ENCODE measurements around the gene KLK1.

KLK1 gene

DNA sequence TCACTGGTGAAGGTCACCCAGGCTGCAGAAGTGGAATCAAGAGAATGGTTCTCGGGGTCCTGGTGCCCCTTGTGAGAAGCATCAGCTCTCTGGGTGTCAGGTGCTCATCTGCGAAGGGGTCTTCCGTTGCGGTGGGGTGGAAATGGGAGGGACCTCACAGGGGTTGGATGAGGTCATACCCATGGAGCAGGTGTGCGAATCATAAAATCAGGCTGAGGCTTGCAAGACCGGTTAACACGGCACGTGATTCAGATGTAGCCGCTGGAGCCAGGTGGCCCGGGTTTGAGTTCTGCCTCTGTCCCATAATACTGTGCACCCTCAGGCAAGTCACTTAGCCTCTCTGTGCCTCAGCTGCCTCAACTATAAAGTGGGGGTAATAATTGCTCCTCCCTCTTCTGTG lies 13.7 kb upstream of the KLK1 start:
- H3K4me3 ChIP-seq (ENCODE audit: insufficient read depth, low read depth, low read length, poor library complexity, severe bottlenecking), result no peak overlapping the region
- no peaks in the 10 kb centered on the region for H3K9me3 ChIP-seq (ENCODE audit: control insufficient read depth, low read length)
- peaks cover 4% of the 10 kb centered on the region for H3K27me3 ChIP-seq (replicated peaks; ENCODE audit: control insufficient read depth, insufficient read depth, low read length, poor library complexity, severe bottlenecking)
- no peak for DNase-seq
- H3K27ac ChIP-seq (ENCODE audit: insufficient read depth, low read length, poor library complexity, severe bottlenecking), result no peak overlapping the region
- peaks cover 4% of the 10 kb centered on the region for H3K4me1 ChIP-seq (ENCODE audit: control insufficient read depth, insufficient read depth, low read length, poor library complexity, severe bottlenecking)
- H3K36me3 ChIP-seq (ENCODE audit: control insufficient read depth, insufficient read depth, low read length), result no peaks in the 10 kb centered on the region

DNA sequence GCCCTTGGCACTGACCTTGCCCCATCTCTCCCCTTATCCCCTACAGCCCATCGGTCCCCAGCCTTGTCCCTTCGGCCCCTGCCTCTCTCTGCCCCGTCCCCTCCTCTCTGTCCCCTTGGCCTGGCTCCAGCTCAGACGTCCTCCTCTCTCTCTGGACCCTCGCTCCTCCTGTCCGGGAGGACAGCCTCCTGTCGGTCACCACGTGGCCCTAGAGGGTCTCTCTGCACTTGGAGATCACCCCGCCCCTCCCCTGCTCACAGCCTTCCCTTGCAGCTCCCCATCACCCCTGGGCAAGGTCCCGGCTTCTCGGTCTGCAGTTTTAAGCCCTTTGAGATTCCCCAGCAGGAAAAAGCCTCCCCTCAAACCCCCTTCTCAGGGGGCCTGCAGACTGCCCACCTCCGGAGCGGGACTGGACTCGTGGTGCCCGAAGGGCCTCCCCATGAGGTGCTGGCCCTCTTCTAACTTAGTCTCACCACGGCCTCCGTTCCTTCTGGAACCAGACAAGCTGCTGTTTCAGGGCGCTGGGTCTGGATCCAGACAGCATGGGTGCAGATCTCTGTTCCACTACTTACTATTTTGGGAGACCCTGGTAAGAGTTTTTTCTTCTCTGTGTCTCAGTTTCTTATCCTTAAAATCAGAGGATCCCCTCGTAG lies 13.1 kb upstream of the KLK1 start:
- Histone ChIP-seq H3K9me3 (ENCODE audit: control insufficient read depth, low read length) (no peaks in the 10 kb centered on the region), H3K4me1 (ENCODE audit: control insufficient read depth, insufficient read depth, low read length, poor library complexity, severe bottlenecking) (peaks cover 4% of the 10 kb centered on the region), H3K36me3 (ENCODE audit: control insufficient read depth, insufficient read depth, low read length) (no peaks in the 10 kb centered on the region), H3K27ac (ENCODE audit: insufficient read depth, low read length, poor library complexity, severe bottlenecking) (no peak overlapping the region), H3K27me3 (replicated peaks; ENCODE audit: control insufficient read depth, insufficient read depth, low read length, poor library complexity, severe bottlenecking) (peaks cover 4% of the 10 kb centered on the region), H3K4me3 (ENCODE audit: insufficient read depth, low read depth, low read length, poor library complexity, severe bottlenecking) (no peak overlapping the region)
- no peak for DNase-seq

DNA sequence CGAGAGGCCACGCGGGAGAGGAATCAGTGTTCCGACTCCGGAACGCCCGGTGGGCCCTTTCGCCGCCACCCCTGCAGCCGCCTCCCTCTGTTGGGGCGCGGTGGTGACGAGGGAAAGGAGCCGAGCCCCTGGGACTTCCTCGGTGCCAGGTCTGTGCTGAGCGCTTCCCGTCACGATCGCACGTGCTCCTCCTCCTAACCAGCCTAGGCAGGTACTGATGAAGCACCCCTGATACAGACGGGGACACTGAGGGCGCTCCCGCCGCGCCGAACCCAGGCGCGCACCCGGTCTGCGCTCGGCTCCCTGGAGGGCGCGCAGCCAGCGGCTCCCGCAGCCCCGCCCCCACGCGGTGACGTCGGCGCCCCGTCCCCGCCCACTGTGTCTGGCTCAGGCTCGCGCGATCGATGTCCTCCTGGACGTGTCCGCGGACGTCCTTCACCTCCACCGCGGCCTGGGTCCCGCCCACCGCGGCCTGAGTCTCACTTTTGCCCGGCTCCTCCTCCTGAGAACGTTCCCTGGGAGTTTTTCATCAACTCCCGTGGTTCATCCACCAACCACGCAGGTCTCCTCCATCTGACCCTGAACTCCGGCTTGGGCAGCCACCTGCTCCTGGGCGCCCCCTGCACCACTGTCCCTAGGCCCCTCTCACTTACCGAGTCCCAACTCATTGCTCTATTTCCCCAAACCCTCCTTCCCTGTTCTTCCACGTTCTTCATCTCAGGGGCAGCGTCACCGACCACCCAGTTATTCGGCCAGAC lies 12.4 kb upstream of the KLK1 start:
- Histone ChIP-seq H3K4me3 (ENCODE audit: insufficient read depth, low read depth, low read length, poor library complexity, severe bottlenecking) (peak overlapping the region; percentile 52), H3K9me3 (ENCODE audit: control insufficient read depth, low read length) (no peaks in the 10 kb centered on the region), H3K4me1 (ENCODE audit: control insufficient read depth, insufficient read depth, low read length, poor library complexity, severe bottlenecking) (peaks cover 4% of the 10 kb centered on the region), H3K27me3 (replicated peaks; ENCODE audit: control insufficient read depth, insufficient read depth, low read length, poor library complexity, severe bottlenecking) (peaks cover 4% of the 10 kb centered on the region), H3K36me3 (ENCODE audit: control insufficient read depth, insufficient read depth, low read length) (no peaks in the 10 kb centered on the region), H3K27ac (ENCODE audit: insufficient read depth, low read length, poor library complexity, severe bottlenecking) (no peak overlapping the region)
- DNase-seq, result peak; percentile 23 to 36 (median 28)

DNA sequence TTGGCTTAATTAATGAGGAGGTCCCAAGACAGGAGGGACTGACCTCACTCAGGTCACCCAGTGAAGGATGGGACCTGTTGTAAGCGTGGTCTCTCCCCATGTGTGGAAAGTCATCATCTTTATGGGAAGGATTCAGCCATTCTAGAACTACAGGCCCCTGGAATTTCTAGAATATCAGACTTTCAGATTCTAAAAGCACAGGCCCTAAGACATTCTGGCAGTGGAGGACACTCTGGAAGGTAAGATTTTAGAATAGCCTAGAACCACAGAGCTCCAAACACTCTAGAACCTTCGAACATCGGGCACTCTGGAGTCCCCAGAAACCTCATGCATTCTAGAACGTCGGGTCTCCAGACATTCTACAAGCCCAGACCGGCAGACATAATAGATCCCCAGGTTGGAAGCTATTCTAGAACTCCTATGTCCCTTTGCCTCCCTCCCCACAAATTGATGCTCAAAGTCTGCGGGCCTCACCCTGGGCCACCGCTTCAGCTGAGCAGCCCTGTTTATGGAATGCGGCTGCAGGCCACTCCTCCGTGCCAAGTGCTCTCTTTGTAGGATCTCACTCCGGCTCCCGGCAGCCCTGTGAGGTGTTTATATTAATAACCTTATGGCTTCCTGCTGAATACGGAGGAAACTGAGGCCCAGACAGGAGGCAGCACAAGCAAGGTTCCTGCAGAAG lies 11.7 kb upstream of the KLK1 start:
- Histone ChIP-seq H3K36me3 (ENCODE audit: control insufficient read depth, insufficient read depth, low read length) (no peaks in the 10 kb centered on the region), H3K4me3 (ENCODE audit: insufficient read depth, low read depth, low read length, poor library complexity, severe bottlenecking) (peak overlapping the region; percentile 52), H3K27me3 (replicated peaks; ENCODE audit: control insufficient read depth, insufficient read depth, low read length, poor library complexity, severe bottlenecking) (peaks cover 4% of the 10 kb centered on the region), H3K27ac (ENCODE audit: insufficient read depth, low read length, poor library complexity, severe bottlenecking) (no peak overlapping the region), H3K9me3 (ENCODE audit: control insufficient read depth, low read length) (no peaks in the 10 kb centered on the region), H3K4me1 (ENCODE audit: control insufficient read depth, insufficient read depth, low read length, poor library complexity, severe bottlenecking) (peaks cover 4% of the 10 kb centered on the region)
- DNase-seq, result no peak

DNA sequence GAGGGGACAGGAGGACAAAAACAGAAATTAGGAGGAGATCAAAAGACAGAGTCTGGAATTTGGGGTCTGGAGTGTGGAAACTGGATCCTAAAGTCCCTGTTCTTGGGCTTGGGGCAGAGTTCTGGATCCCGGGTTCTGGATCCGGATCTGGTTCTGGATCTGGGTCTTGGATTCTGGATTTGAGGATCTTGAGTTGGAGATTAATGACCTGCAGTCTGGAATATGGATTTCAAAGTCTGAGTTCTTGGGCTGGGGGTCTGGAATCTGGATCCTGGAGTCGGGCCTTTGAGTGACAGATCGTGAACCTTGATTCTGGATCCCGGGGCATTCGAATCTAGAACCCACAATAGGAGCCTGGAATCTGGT lies 10.2 kb upstream of the KLK1 start:
- H3K27ac ChIP-seq (ENCODE audit: insufficient read depth, low read length, poor library complexity, severe bottlenecking), result no peak overlapping the region
- no peaks in the 10 kb centered on the region for H3K36me3 ChIP-seq (ENCODE audit: control insufficient read depth, insufficient read depth, low read length)
- H3K27me3 ChIP-seq (replicated peaks; ENCODE audit: control insufficient read depth, insufficient read depth, low read length, poor library complexity, severe bottlenecking), result peaks cover 4% of the 10 kb centered on the region
- no peak for DNase-seq
- H3K4me1 ChIP-seq (ENCODE audit: control insufficient read depth, insufficient read depth, low read length, poor library complexity, severe bottlenecking), result peaks cover 4% of the 10 kb centered on the region
- H3K4me3 ChIP-seq (ENCODE audit: insufficient read depth, low read depth, low read length, poor library complexity, severe bottlenecking), result no peak overlapping the region
- no peaks in the 10 kb centered on the region for H3K9me3 ChIP-seq (ENCODE audit: control insufficient read depth, low read length)

DNA sequence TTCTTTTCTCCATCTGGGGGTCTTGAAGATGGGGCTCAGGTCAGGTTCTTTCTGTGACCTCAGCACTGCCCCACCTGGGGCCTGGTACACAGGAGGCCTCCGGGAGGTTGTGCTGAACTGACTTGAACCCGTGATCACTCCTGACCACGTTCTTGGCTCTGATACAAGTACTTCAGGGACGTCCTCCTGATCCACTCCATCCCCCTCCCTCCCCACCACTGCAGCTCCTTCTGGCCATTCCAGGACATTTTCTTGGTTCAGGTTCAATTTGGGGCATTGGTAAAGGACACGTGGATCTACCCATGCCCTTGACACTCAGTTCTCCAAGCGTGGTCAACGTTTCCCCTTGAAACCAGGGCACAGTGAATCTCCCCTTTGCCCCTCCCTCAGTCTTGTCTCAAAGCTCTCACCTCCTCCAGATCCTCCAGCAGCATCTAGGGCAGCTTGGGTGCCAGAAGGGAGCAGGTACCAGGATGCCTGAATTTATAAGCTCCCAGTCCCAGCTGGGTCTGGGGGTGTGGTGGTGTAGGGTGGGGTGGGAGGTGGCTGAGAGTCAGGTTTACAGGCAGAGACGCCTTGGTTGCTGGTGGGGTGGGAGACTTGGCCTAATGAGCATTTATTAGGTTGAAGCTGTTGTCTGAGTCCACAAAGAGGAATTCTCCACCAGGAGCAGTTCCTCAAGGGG lies 9.7 kb upstream of the KLK1 start, which contains the start of gene KLK15:
Gene KLK15, minus strand, starts transcription at position 458 of the 685 bp plus-strand sequence. CDS start 2,082 bp downstream, outside the sequence.
- H3K4me1 ChIP-seq (ENCODE audit: control insufficient read depth, insufficient read depth, low read length, poor library complexity, severe bottlenecking), result peaks cover 4% of the 10 kb centered on the region
- no peak within 1 kb of the TSS for H3K27ac ChIP-seq (ENCODE audit: insufficient read depth, low read length, poor library complexity, severe bottlenecking)
- no peak within 1 kb of the TSS for H3K4me3 ChIP-seq (ENCODE audit: insufficient read depth, low read depth, low read length, poor library complexity, severe bottlenecking)
- peaks cover 4% of the 10 kb centered on the region for H3K27me3 ChIP-seq (replicated peaks; ENCODE audit: control insufficient read depth, insufficient read depth, low read length, poor library complexity, severe bottlenecking)
- no peaks in the 10 kb centered on the region for H3K36me3 ChIP-seq (ENCODE audit: control insufficient read depth, insufficient read depth, low read length)
- no peak for DNase-seq
- no peaks in the 10 kb centered on the region for H3K9me3 ChIP-seq (ENCODE audit: control insufficient read depth, low read length)

DNA sequence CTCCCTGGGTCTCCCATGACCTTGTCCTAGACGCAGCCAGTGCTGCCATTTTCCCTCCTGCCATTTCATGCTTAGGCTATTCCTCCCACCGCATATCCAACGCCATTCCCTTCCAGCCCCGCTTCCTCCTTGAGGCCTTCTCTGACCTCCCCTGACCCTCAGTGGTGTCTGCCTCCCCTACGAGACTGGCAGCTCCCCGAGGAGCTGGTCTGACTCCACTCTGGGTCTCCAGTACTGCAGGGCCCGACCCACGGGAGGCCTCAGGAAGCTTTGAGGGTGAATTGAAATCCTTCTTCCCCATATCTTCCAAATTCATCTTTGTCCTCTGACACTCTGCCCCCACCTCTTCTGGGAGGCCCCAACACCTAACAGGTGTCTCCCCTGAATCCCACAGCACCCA lies 9.1 kb upstream of the KLK1 start:
- no peak overlapping the region for H3K4me3 ChIP-seq (ENCODE audit: insufficient read depth, low read depth, low read length, poor library complexity, severe bottlenecking)
- H3K27me3 ChIP-seq (replicated peaks; ENCODE audit: control insufficient read depth, insufficient read depth, low read length, poor library complexity, severe bottlenecking), result peaks cover 4% of the 10 kb centered on the region
- peaks cover 4% of the 10 kb centered on the region for H3K4me1 ChIP-seq (ENCODE audit: control insufficient read depth, insufficient read depth, low read length, poor library complexity, severe bottlenecking)
- no peak for DNase-seq
- no peak overlapping the region for H3K27ac ChIP-seq (ENCODE audit: insufficient read depth, low read length, poor library complexity, severe bottlenecking)
- no peaks in the 10 kb centered on the region for H3K9me3 ChIP-seq (ENCODE audit: control insufficient read depth, low read length)
- no peaks in the 10 kb centered on the region for H3K36me3 ChIP-seq (ENCODE audit: control insufficient read depth, insufficient read depth, low read length)

DNA sequence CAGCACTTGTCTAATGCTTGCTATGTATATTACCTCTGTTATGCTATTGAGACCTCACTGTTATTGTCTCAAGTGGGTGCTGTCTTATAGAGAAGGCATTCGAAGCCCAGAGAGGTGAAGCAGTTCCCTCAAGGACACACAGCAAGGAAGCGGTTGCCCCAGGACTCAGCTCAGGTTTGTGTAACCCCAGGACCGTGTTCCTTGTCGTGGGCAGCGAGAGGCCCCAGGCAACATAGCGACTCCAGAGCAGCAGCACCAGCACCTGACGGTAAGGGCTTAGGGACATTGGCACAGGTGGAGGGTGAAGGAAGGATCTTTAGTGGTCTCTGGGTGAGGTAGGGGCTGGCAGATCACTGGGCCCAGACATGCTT lies 7.4 kb upstream of the KLK1 start:
- H3K36me3 ChIP-seq (ENCODE audit: control insufficient read depth, insufficient read depth, low read length), result no peaks in the 10 kb centered on the region
- peaks cover 4% of the 10 kb centered on the region for H3K4me1 ChIP-seq (ENCODE audit: control insufficient read depth, insufficient read depth, low read length, poor library complexity, severe bottlenecking)
- H3K4me3 ChIP-seq (ENCODE audit: insufficient read depth, low read depth, low read length, poor library complexity, severe bottlenecking), result no peak overlapping the region
- H3K9me3 ChIP-seq (ENCODE audit: control insufficient read depth, low read length), result no peaks in the 10 kb centered on the region
- H3K27ac ChIP-seq (ENCODE audit: insufficient read depth, low read length, poor library complexity, severe bottlenecking), result no peak overlapping the region
- DNase-seq, result no peak
- H3K27me3 ChIP-seq (replicated peaks; ENCODE audit: control insufficient read depth, insufficient read depth, low read length, poor library complexity, severe bottlenecking), result no peaks in the 10 kb centered on the region

DNA sequence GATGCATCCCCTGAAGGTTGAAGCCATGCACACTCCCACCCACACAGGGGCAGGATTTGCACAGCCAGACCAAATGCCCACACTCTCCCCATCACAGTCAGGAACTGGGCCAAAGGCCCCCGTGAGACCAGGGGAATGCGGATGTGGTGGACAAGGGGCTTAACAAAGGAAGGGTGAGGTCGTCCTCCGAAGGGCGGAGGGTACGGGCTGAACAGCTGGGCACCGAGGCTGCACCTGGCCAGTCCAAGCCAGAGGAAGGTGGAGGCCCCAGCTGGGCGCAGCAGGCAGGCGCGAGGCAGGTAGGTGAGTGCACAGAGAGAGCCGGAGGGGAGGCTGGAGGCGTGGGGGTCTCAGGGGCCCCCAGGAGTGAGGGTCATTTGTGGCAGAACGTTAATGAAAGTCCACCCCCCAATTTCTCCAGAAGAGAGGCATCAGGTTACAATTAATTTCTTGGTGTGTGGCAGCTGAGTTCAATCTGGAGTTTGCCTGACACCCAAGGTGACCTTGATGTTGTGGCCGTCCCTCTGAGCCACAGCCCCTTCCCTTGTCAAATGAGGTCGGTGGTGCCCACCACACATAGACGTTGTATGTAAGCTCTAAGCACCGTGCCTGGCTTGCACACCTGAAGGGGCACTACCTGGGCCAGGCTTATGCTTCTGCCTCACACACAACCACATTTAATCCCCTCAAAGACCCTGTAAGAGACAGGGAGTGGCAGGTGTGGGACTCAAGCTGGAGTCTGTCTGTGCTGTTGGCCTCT lies 6.9 kb upstream of the KLK1 start:
- no peaks in the 10 kb centered on the region for H3K27me3 ChIP-seq (replicated peaks; ENCODE audit: control insufficient read depth, insufficient read depth, low read length, poor library complexity, severe bottlenecking)
- H3K36me3 ChIP-seq (ENCODE audit: control insufficient read depth, insufficient read depth, low read length), result no peaks in the 10 kb centered on the region
- H3K4me3 ChIP-seq (ENCODE audit: insufficient read depth, low read depth, low read length, poor library complexity, severe bottlenecking), result no peak overlapping the region
- H3K9me3 ChIP-seq (ENCODE audit: control insufficient read depth, low read length), result no peaks in the 10 kb centered on the region
- peaks cover 2% of the 10 kb centered on the region for H3K4me1 ChIP-seq (ENCODE audit: control insufficient read depth, insufficient read depth, low read length, poor library complexity, severe bottlenecking)
- DNase-seq, result no peak
- no peak overlapping the region for H3K27ac ChIP-seq (ENCODE audit: insufficient read depth, low read length, poor library complexity, severe bottlenecking)

Data from effector memory CD4-positive, alpha-beta T cell (primary cell).